Measurements from ENCODE around the gene PRDM5. TPM values are rescaled to one million over a fixed set of nuclear protein-coding genes. Genes with fewer than 3 reads are reported as not detected.

Gene PRDM5
- polyA plus RNA-seq, 1 donor (not counting 4 experiments of a cell fraction or from before 2014, with no cell fraction given): 3.6 TPM

GRCh38 chr4:120777459-120777858 is 145.1 kb downstream of the PRDM5 start:
- Histone ChIP-seq H3K9me1 (ENCODE audit: control insufficient read depth, extremely low read depth, insufficient read depth, low read length) (no peaks in the 10 kb centered on the region), H3K4me3 (ENCODE audit: control insufficient read depth in 2 of 3, extremely low read depth in 1 of 3, insufficient read depth in 2 of 3, low read depth in 1 of 3, low read length in 3 of 3) (no peak overlapping the region), H3K36me3 (ENCODE audit: control insufficient read depth in 2 of 2, extremely low read depth in 1 of 2, insufficient read depth in 2 of 2, low read length in 2 of 2) (no peaks in the 10 kb centered on the region), H3K9ac (ENCODE audit: control insufficient read depth, extremely low read depth, insufficient read depth, low read length) (no peak overlapping the region), H3K27ac (ENCODE audit: control insufficient read depth, insufficient read depth, low read length) (no peak overlapping the region), H3K4me2 (ENCODE audit: control insufficient read depth, extremely low read depth, insufficient read depth, low read depth, low read length) (no peak overlapping the region), H3K79me2 (ENCODE audit: control insufficient read depth, insufficient read depth, low read length) (no peaks in the 10 kb centered on the region), H3K9me3 (ENCODE audit: control insufficient read depth, low read depth, low read length) (no peaks in the 10 kb centered on the region), H3K4me1 (ENCODE audit: control insufficient read depth, extremely low read depth, insufficient read depth, low read length) (no peaks in the 10 kb centered on the region), H2AFZ (ENCODE audit: control insufficient read depth, low read length) (no peak overlapping the region), H4K20me1 (ENCODE audit: control insufficient read depth, extremely low read depth, insufficient read depth, low read length) (no peaks in the 10 kb centered on the region), H3K27me3 (ENCODE audit: control insufficient read depth, extremely low read depth, insufficient read depth, low read length) (no peaks in the 10 kb centered on the region)
- dilution Hi-C loops (cut with MboI; ENCODE audit: extremely low pct_ligation_motif_present, low sequenced_read_pairs): no loop called here
- no peak for FAIRE-seq
- DNase-seq (ENCODE audit: low read depth, low spot score): no peak
- TF ChIP-seq CTCF (optimal IDR thresholded peaks at IDR 0.05 in 1 of 3, IDR thresholded peaks at IDR 0.05 in 1 of 3, conservative IDR thresholded peaks at IDR 0.05 in 1 of 3; ENCODE audit: extremely low read depth in 1 of 3, insufficient read depth in 2 of 3, low read length in 3 of 3): no peak
- TF ChIP-seq EZH2 (IDR thresholded peaks at IDR 0.05; ENCODE audit: low read length): no peak

- Histone ChIP-seq H3K4me2 (ENCODE audit: control insufficient read depth, extremely low read depth, insufficient read depth, low read depth, low read length) (no peak overlapping the region), H2AFZ (ENCODE audit: control insufficient read depth, low read length) (no peak overlapping the region), H3K9me3 (ENCODE audit: control insufficient read depth, low read depth, low read length) (no peaks in the 10 kb centered on the region), H3K4me3 (ENCODE audit: control insufficient read depth in 2 of 3, extremely low read depth in 1 of 3, insufficient read depth in 2 of 3, low read depth in 1 of 3, low read length in 3 of 3) (no peak overlapping the region), H4K20me1 (ENCODE audit: control insufficient read depth, extremely low read depth, insufficient read depth, low read length) (no peaks in the 10 kb centered on the region), H3K27ac (ENCODE audit: control insufficient read depth, insufficient read depth, low read length) (no peak overlapping the region), H3K36me3 (ENCODE audit: control insufficient read depth in 2 of 2, extremely low read depth in 1 of 2, insufficient read depth in 2 of 2, low read length in 2 of 2) (no peaks in the 10 kb centered on the region), H3K27me3 (ENCODE audit: control insufficient read depth, extremely low read depth, insufficient read depth, low read length) (no peaks in the 10 kb centered on the region), H3K9ac (ENCODE audit: control insufficient read depth, extremely low read depth, insufficient read depth, low read length) (no peak overlapping the region), H3K4me1 (ENCODE audit: control insufficient read depth, extremely low read depth, insufficient read depth, low read length) (no peaks in the 10 kb centered on the region), H3K9me1 (ENCODE audit: control insufficient read depth, extremely low read depth, insufficient read depth, low read length) (no peaks in the 10 kb centered on the region), H3K79me2 (ENCODE audit: control insufficient read depth, insufficient read depth, low read length) (no peaks in the 10 kb centered on the region)
- DNase-seq (ENCODE audit: low read depth, low spot score): no peak
- no peak for FAIRE-seq
- TF ChIP-seq CTCF (optimal IDR thresholded peaks at IDR 0.05 in 1 of 3, IDR thresholded peaks at IDR 0.05 in 1 of 3, conservative IDR thresholded peaks at IDR 0.05 in 1 of 3; ENCODE audit: extremely low read depth in 1 of 3, insufficient read depth in 2 of 3, low read length in 3 of 3): no peak
- TF ChIP-seq EZH2 (IDR thresholded peaks at IDR 0.05; ENCODE audit: low read length): no peak
- dilution Hi-C loops (cut with MboI; ENCODE audit: extremely low pct_ligation_motif_present, low sequenced_read_pairs): no loop called here
Measured at GRCh38 chr4:120775431-120775830, 147.1 kb downstream of the PRDM5 start.

All from keratinocyte (primary cell).